Measurements from ENCODE around the gene ZNF394. TPM values are rescaled to one million over a fixed set of nuclear protein-coding genes. Genes with fewer than 3 reads are reported as not detected.

The ZNF394 gene
- total and polyA plus RNA-seq, 9 of the 15 experiments (the other 6 are each of a cell fraction or from before 2014, with no cell fraction given): 2.9 to 32.2 (median 24.2) TPM

DNA sequence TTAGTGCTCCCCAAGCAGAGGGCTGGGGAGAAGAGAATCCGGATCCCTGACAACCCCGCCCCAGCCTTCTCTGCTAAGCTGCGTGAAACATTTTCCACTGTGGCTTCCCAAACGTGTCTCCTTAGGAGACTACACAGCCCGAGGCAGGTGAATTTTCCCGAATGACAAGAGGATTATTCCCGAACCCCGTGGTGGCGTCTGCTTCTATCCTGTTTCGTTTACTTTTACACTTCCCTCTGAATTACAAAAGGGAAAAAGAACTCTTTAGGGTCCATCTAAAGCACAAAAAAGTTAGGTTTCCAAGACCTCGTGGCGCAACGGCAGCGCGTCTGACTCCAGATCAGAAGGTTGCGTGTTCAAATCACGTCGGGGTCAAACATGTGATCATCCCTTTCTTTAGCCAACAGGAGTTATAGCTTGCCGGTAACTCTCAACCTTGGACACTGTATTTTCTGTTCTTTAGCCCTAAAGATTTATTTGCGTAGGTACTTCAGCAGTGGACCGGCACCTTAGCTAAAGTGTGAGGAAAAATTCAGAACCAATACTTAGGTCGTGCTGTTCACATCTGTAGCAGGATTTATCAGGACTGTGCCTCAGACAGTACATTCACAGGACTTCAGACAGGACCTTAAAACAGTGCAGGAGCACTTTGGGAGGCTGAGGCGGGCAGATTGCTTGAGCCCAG, 30.6 kb downstream of the ZNF394 start:
- Histone ChIP-seq H3K27me3 (ENCODE audit: control insufficient read depth in 2 of 2, insufficient read depth in 2 of 2, low read length in 2 of 2) (no peaks in the 10 kb centered on the region), H2AFZ (ENCODE audit: low read depth, low read length) (0 out of 2 replicates have a peak overlapping the region, but pooled peaks have one; percentile 27), H3K9ac (ENCODE audit: insufficient read depth in 1 of 2, low read depth in 2 of 2, low read length in 2 of 2) (no peak overlapping the region), H3K36me3 (ENCODE audit: control insufficient read depth, insufficient read depth, low read length) (peaks cover 15% of the 10 kb centered on the region; the same call in 1 of the 3 replicates), H3K9me3 (replicated peaks; ENCODE audit: control insufficient read depth, insufficient read depth, low read depth, low read length) (no peaks in the 10 kb centered on the region), H4K20me1 (replicated peaks; ENCODE audit: control insufficient read depth, insufficient read depth, low read length) (no peaks in the 10 kb centered on the region), H3K27ac (ENCODE audit: extremely low read depth, low read depth, low read length) (no peak overlapping the region), H3K9me1 (ENCODE audit: control insufficient read depth, insufficient read depth, low read length) (no peaks in the 10 kb centered on the region), H3K4me1 (replicated peaks in 1 of 2; ENCODE audit: control insufficient read depth in 2 of 2, insufficient read depth in 2 of 2, low read length in 2 of 2) (peaks cover 7 to 31% of the 10 kb centered on the region in 2 experiments; a peak in 4 of 5 replicates), H3K79me2 (ENCODE audit: control insufficient read depth, insufficient read depth, low read length) (peaks cover 42% of the 10 kb centered on the region), H3K4me3 (no peak overlapping the region), H3K4me2 (ENCODE audit: insufficient read depth, low read length) (no peak overlapping the region)
- in situ Hi-C loops (cut with MboI) (no loop called here), intact Hi-C loops (cut with micrococcal nuclease) (loop anchor here (10.0 kb wide), 1 partner anchor 85 kb away; the partner anchor contains the start of genes FAM200A and ZNF655)
- no peak for ATAC-seq
- no peak for FAIRE-seq
- POLR2A ChIA-PET: interaction anchor here (1.1 to 2.0 kb wide), 2 partner anchors 35 to 89 kb away, joined by 4 to 5 read pairs; partner anchors contain the start of genes ZKSCAN5 and ZNF655
- no peak for DNase-seq (ENCODE audit: extremely low read depth in 1 of 4, low spot score in 3 of 4)
- BruUV-seq (replicated peaks): no TSS peak
- TF ChIP-seq POLR3A (IDR thresholded peaks at IDR 0.05; ENCODE audit: borderline replicate concordance, extremely low read depth, insufficient read depth, insufficient read length): peak; percentile 23
- TF ChIP-seq, protein P1, sequence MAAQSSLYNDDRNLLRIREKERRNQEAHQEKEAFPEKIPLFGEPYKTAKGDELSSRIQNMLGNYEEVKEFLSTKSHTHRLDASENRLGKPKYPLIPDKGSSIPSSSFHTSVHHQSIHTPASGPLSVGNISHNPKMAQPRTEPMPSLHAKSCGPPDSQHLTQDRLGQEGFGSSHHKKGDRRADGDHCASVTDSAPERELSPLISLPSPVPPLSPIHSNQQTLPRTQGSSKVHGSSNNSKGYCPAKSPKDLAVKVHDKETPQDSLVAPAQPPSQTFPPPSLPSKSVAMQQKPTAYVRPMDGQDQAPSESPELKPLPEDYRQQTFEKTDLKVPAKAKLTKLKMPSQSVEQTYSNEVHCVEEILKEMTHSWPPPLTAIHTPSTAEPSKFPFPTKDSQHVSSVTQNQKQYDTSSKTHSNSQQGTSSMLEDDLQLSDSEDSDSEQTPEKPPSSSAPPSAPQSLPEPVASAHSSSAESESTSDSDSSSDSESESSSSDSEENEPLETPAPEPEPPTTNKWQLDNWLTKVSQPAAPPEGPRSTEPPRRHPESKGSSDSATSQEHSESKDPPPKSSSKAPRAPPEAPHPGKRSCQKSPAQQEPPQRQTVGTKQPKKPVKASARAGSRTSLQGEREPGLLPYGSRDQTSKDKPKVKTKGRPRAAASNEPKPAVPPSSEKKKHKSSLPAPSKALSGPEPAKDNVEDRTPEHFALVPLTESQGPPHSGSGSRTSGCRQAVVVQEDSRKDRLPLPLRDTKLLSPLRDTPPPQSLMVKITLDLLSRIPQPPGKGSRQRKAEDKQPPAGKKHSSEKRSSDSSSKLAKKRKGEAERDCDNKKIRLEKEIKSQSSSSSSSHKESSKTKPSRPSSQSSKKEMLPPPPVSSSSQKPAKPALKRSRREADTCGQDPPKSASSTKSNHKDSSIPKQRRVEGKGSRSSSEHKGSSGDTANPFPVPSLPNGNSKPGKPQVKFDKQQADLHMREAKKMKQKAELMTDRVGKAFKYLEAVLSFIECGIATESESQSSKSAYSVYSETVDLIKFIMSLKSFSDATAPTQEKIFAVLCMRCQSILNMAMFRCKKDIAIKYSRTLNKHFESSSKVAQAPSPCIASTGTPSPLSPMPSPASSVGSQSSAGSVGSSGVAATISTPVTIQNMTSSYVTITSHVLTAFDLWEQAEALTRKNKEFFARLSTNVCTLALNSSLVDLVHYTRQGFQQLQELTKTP (IDR thresholded peaks at IDR 0.05; ENCODE audit: low read depth in 1 of 2, partially characterized antibody in 2 of 2): no peak
- 81% methylated on average over 23 of the region's 23 CpGs for WGBS (ENCODE audit: insufficient coverage, low coverage, missing lambda C conversion rate)
- CTCF ChIA-PET (ENCODE audit: low intra/inter-chr PET ratio): no interaction called here

All from K562 (cell line).